HCT116 (cell line): ENCODE measurements around the gene ACAP3. TPM values are rescaled to one million over a fixed set of nuclear protein-coding genes. Genes with fewer than 3 reads are reported as not detected.

Source experiments
- ATAC-seq: fragments of 200-7000 bp; cut with Tn5 transposase; 2 replicates; pipeline ENCODE4 v1.9.1; 2020; ENCODE audit warnings: mild to moderate bottlenecking, moderate library complexity
- BruUV-seq: library from RNA; stranded (reverse); fragments of 400-500 nt; replicated peaks from 2 replicates; lab custom pipeline; 2021; lab: Mats Ljungman, UMichigan
- CTCF ChIA-PET: fragments of 300-600 bp; sonication (Branson Sonifier 250); formaldehyde crosslinking; loops from one replicate; lab custom pipeline; 2021; ENCODE audit warnings: antibody characterized with exemption; lab: Charles Lee
- POLR2A ChIA-PET: fragments of 300-600, 350-600 bp; sonication (Branson Sonifier 250); formaldehyde crosslinking; loops from one replicate; lab custom pipeline; 2021; ENCODE audit warnings: antibody characterized with exemption; lab: Charles Lee
- RAD21 ChIA-PET, 2 experiments: fragments of 300-600 bp; sonication (Branson Sonifier 250); formaldehyde crosslinking; loops; one replicate each; lab custom pipeline; 2023; ENCODE audit warnings: low total read pairs in 2 of 2; ENCODE audit not compliant: uncharacterized antibody in 2 of 2, unreplicated experiment in 2 of 2, low non-redundant PET in 1 of 2; lab: Charles Lee
- DNase-seq: peaks from one replicate; pipeline ENCODE4 v3.0.0-alpha.2; 2010; ENCODE audit warnings: low read depth, low spot score
- H2AFZ ChIP-seq: fragments of 200-600 bp; shearing (Covaris generic), sonication (generic); 2 replicates; pipeline ENCODE4 v1.6.1; 2017; ENCODE audit warnings: low read depth, mixed run types, mixed read lengths, antibody characterized with exemption, low read length; ENCODE audit not compliant: poor library complexity, severe bottlenecking
- H3K27ac ChIP-seq: 2 replicates; pipeline ENCODE4 v1.5.1; 2012; ENCODE audit warnings: low read depth, low read length
- H3K27me3 ChIP-seq: fragments of 200-600 bp; sonication (generic); 2 replicates; pipeline ENCODE4 v1.6.1; 2016; ENCODE audit warnings: mixed run types, low read length, mixed read lengths; ENCODE audit not compliant: insufficient read depth
- H3K36me3 ChIP-seq, 2 experiments: fragments of 200-500 bp in 1 of 2; fragments of 200-600 bp in 1 of 2; sonication (Bioruptor generic) in 1 of 2; sonication (generic) in 1 of 2; 2 replicates each; pipeline versions ENCODE4 v1.5.1 to v1.6.1; 2014 to 2016; ENCODE audit warnings: low read length in 2 of 2, inconsistent platforms in 1 of 2, mixed read lengths in 1 of 2, mixed run types in 1 of 2; ENCODE audit not compliant: insufficient read depth in 2 of 2, control insufficient read depth in 1 of 2
- H3K4me1 ChIP-seq, 2 experiments: fragments of 200-600 bp in 1 of 2; sonication (generic) in 1 of 2; 2 replicates each; pipeline versions ENCODE4 v1.5.1 to v1.6.1; 2012 to 2017; ENCODE audit warnings: low read length in 2 of 2, inconsistent platforms in 1 of 2, mild to moderate bottlenecking in 1 of 2, mixed read lengths in 1 of 2, mixed run types in 1 of 2, moderate library complexity in 1 of 2; ENCODE audit not compliant: insufficient read depth in 2 of 2, control insufficient read depth in 1 of 2
- H3K4me2 ChIP-seq: fragments of 200-600 bp; sonication (generic); 2 replicates; pipeline ENCODE4 v1.6.1; 2017; ENCODE audit warnings: mixed run types, low read length, mixed read lengths
- H3K4me3 ChIP-seq, 2 experiments: fragments of 200-600 bp in 1 of 2; sonication (generic) in 1 of 2; replicated peaks in 1 of 2; 2 replicates each; pipeline ENCODE4 v1.5.1; 2011 to 2016; ENCODE audit warnings: low read length in 2 of 2, control low read depth in 1 of 2, low read depth in 1 of 2, mild to moderate bottlenecking in 1 of 2, mixed read lengths in 1 of 2, mixed run types in 1 of 2
- H3K79me2 ChIP-seq: fragments of 200-600 bp; sonication (generic); 2 replicates; pipeline ENCODE4 v1.6.1; 2017; ENCODE audit warnings: mild to moderate bottlenecking, mixed run types, low read length, moderate library complexity, mixed read lengths; ENCODE audit not compliant: insufficient read depth
- H3K9ac ChIP-seq: fragments of 200-600 bp; sonication (generic); 2 replicates; pipeline ENCODE4 v1.6.1; 2016; ENCODE audit warnings: low read length, mixed read lengths
- H3K9me2 ChIP-seq: fragments of 200-600 bp; sonication (generic), shearing (Covaris generic); 2 replicates; pipeline ENCODE4 v1.6.1; 2017; ENCODE audit warnings: mixed run types, mild to moderate bottlenecking, moderate library complexity; ENCODE audit not compliant: insufficient read depth
- H3K9me3 ChIP-seq, 2 experiments: fragments of 200-500 bp in 1 of 2; fragments of 200-600 bp in 1 of 2; sonication (Bioruptor generic) in 1 of 2; sonication (generic) in 1 of 2; 2 replicates each; pipeline ENCODE4 v1.6.1; 2014 to 2017; ENCODE audit warnings: low read length in 2 of 2, mixed read lengths in 2 of 2, inconsistent platforms in 1 of 2, low read depth in 1 of 2, mild to moderate bottlenecking in 1 of 2, mixed run types in 1 of 2, moderate library complexity in 1 of 2; ENCODE audit not compliant: control insufficient read depth in 1 of 2, insufficient read depth in 1 of 2
- H4K20me1 ChIP-seq: fragments of 200-600 bp; sonication (generic), shearing (Covaris generic); 2 replicates; pipeline ENCODE4 v1.6.1; 2017; ENCODE audit warnings: mixed run types, mild to moderate bottlenecking, moderate library complexity; ENCODE audit not compliant: insufficient read depth
- ATF3 ChIP-seq: IDR thresholded peaks from 2 replicates; pipeline ENCODE4 v1.6.1; 2012
- CTCF ChIP-seq, 3 experiments: fragments of 200-600 bp in 1 of 3; sonication (generic) in 1 of 3; IDR thresholded peaks in 2 of 3; conservative IDR thresholded peaks in 1 of 3; 2 replicates each; pipeline ENCODE4 v1.5.1; 2012 to 2017; ENCODE audit warnings: low read depth in 2 of 3, low read length in 2 of 3, antibody characterized with exemption in 1 of 3, borderline replicate concordance in 1 of 3, control low read depth in 1 of 3, mild to moderate bottlenecking in 1 of 3, mixed read lengths in 1 of 3, mixed run types in 1 of 3, moderate library complexity in 1 of 3; ENCODE audit not compliant: insufficient read depth in 1 of 3
- MAX ChIP-seq: IDR thresholded peaks from 2 replicates; pipeline ENCODE4 v1.6.1; 2012
- SIN3A ChIP-seq: IDR thresholded peaks from 2 replicates; pipeline ENCODE4 v1.6.1; 2012; ENCODE audit warnings: low read depth
- SP1 ChIP-seq: IDR thresholded peaks from 2 replicates; pipeline ENCODE4 v1.6.1; 2012; ENCODE audit warnings: low read depth
- SRF ChIP-seq: IDR thresholded peaks from 2 replicates; pipeline ENCODE4 v1.6.1; 2012; ENCODE audit warnings: low read depth
- TCF7L2 ChIP-seq: IDR thresholded peaks from 2 replicates; pipeline ENCODE4 v1.7.0; 2011; ENCODE audit warnings: borderline replicate concordance, inconsistent platforms; ENCODE audit not compliant: insufficient read depth, insufficient read length; ENCODE audit errors: extremely low read depth
- intact Hi-C: fragments of 100-400 bp; cut with micrococcal nuclease; formaldehyde crosslinking; loops from 2 replicates; pipeline ENCODE4 v1.10.0; 2022
- total RNA-seq: library from RNA; stranded (reverse); gene quantifications from one replicate; pipeline ENCODE4 v1.2.1, GENCODE V29; 2021; ENCODE audit not compliant: unreplicated experiment

Gene ACAP3
- total RNA-seq, 1 experiment from 2014 or later, result 38.8 TPM

GRCh38 chr1:1285102-1285571 is 22.6 kb downstream of the ACAP3 start:
- BruUV-seq, result no TSS peak
- ChIA-PET RAD21 (no interaction called here), CTCF (no interaction called here), POLR2A (no interaction called here)
- no peak overlapping the region for H2AFZ ChIP-seq
- H3K4me2 ChIP-seq, result no peak overlapping the region
- no peaks in the 10 kb centered on the region for H3K27me3 ChIP-seq
- H3K79me2 ChIP-seq, result no peaks in the 10 kb centered on the region
- DNase-seq, result no peak
- H3K9ac ChIP-seq, result no peak overlapping the region
- no peak overlapping the region for H3K4me3 ChIP-seq
- no peak for ATAC-seq
- intact Hi-C loops, result no loop called here
- TF ChIP-seq ATF3 (no peak), SRF (no peak), SP1 (no peak), CTCF (IDR thresholded peaks at IDR 0.05 in 2 of 3, conservative IDR thresholded peaks at IDR 0.05 in 1 of 3; ENCODE audit: borderline replicate concordance in 1 of 3, insufficient read depth in 1 of 3, low read depth in 2 of 3, low read length in 2 of 3) (no peak), SIN3A (no peak), MAX (no peak), TCF7L2 (no peak)
- H4K20me1 ChIP-seq, result no peaks in the 10 kb centered on the region
- no peaks in the 10 kb centered on the region for H3K9me3 ChIP-seq
- H3K36me3 ChIP-seq, result no peaks in the 10 kb centered on the region
- no peak overlapping the region; the same call in 1 of the 2 replicates for H3K27ac ChIP-seq
- no peaks in the 10 kb centered on the region for H3K9me2 ChIP-seq
- H3K4me1 ChIP-seq, result peaks cover 0 to 23% of the 10 kb centered on the region in 2 experiments; a peak in 3 of 4 replicates
